ENCODE data around the gene KIF2C. TPM values are rescaled to one million over a fixed set of nuclear protein-coding genes. Genes with fewer than 3 reads are reported as not detected.

The KIF2C gene
- total RNA-seq = 6.5 TPM

GRCh38 chr1:44739307-44740178, at the start of gene KIF2C:
TSS of gene KIF2C (plus strand) at chr1:44739837. CDS start at chr1:44739933, 96 bp downstream.

DNA sequence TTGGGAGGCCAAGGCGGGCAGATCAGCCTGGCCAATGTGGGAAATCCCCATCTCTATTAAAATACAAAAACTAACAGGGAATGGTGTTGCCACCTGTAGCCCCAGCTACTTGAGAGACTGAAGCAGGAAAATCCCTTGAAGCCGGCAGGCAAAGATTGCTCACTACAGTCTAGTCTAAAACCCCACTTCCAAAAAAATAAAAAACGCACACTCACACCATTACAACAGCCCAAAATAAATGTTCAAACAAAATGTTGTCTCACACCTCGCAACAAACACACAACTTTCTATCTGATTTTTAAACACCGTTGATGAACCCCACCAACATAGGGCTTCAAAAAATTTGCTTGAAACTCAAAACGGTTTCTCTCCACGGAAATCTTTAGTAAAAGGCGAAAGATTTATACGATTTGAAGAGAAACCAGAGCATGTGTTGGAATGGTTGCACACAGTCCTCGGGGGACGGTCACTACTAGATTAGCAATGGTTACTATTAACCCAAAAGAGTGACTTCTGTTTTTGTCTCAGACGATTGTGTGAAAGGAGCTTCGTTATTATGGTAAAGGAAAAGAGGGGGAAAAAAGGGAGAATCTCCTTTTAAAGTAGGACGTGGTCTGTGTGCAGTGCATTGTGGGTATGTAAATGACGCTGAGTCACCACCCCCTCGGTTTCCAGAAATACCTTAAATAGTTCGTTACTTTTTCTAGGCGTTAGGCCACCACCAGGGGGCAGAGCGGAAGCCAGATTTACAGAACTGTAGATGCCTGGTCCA, 8.7 kb upstream of the KIF2C start, which contains the start of gene RNU5D-1:
TSS of gene RNU5D-1 (minus strand) at position 430 of the 772 bp plus-strand sequence.

GRCh38 chr1:44775078-44775929, 35.7 kb downstream of the KIF2C start, which contains the start of gene RPS8:
TSS of gene RPS8 (plus strand) at chr1:44775540. CDS start at chr1:44775597, 57 bp downstream.

DNA sequence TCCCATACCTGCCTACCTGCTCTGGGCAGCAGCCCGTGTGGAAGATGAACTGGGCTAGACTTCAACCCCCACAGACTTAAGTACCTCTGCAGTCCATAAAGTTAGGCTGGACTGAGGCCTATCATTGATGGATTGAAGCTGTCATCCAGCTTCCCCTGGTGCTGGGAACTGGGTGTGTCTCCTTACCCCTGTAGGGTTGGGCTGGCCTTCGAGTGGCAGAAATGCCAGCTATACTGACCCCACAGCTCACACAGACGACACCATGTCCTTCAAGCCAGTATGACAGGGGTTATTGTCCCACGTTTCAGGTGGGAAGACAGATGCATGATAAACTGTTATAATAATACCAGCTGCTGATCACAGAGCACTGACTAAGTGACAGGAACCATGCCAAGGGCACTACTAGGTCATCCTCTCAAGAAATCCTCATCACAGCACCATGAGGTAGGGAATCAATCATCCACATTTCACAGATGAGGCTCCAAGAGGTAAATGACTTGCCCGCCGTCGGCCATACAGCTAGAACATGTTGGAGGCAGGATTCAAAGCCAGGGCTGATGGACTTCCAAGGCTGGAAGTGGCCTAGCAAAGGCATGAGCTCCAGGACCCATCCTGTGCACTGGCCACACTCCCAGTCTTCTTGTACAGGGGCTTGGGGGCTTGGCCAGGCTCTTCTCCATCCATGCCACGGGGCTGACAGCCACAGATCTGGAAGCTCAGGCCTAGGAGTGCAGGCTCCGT, 48.7 kb downstream of the KIF2C start, which contains the start of gene BEST4:
TSS of gene BEST4 (minus strand) at position 51 of the 741 bp plus-strand sequence. CDS start 465 bp downstream, outside the sequence.

GRCh38 chr1:44799770-44800584, 60.3 kb downstream of the KIF2C start, which contains the start of gene PLK3:
TSS of gene PLK3 (plus strand) at chr1:44800377. CDS start at chr1:44800464, 87 bp downstream.

DNA sequence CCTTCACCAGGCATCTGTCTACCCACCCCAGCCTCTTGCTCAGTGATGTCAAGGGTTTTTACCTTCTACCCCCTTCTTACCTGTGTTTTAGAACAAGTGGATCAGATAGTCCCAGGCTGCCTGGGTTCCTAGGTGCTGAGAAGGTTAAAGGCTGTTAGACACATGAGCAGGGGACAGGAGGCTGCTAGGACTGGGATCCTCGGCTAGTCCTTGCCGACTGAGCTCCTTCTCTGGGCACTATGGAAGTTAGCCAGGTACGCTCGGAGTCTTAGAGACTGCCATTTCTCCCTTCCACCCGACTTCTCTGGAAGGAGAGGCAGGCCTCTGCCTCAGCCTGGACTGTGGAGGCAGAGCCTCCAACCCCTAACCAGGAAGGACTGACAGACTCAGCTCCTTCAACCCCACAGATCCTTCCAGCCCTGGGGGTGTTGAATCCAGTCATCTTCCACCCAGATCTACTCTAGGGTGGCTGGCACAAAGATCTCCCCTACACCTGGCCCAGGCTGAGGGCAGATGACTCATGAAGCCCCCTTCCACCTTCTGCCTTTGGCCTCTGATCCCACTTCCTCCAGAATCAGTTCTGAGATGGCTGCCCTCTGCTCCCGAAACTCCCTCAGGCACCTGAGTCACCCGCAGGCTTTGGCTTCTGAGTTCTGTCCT, 67.2 kb downstream of the KIF2C start, which contains the start of gene DYNLT4:
TSS of gene DYNLT4 (minus strand) at position 648 of the 660 bp plus-strand sequence. CDS start 683 bp downstream, outside the sequence.

GRCh38 chr1:44808063-44808937, 68.7 kb downstream of the KIF2C start, which contains the start of gene BTBD19:
TSS of gene BTBD19 (plus strand) at chr1:44808523. CDS start at chr1:44808821, 298 bp downstream.

Other genes starting within 250 kb of the KIF2C start
- gene TMEM53, start 65.4 kb upstream of the KIF2C start, total RNA-seq = 9.2 TPM
- 6.7 TPM for gene ARMH1, start 65.1 kb upstream of the KIF2C start, total RNA-seq
- gene RNU5D-1, start 8.7 kb upstream of the KIF2C start, total RNA-seq = not detected
- gene RPS8, start 35.7 kb downstream of the KIF2C start, total RNA-seq = 1,866 TPM
- not detected for gene BEST4, start 48.3 kb downstream of the KIF2C start, total RNA-seq
- gene PLK3, start 60.5 kb downstream of the KIF2C start, total RNA-seq = 8.0 TPM
- gene DYNLT4, start 67.5 kb downstream of the KIF2C start, total RNA-seq = not detected
- 5.7 TPM for gene BTBD19, start 68.7 kb downstream of the KIF2C start, total RNA-seq
- gene PTCH2, start 103.4 kb downstream of the KIF2C start, total RNA-seq = 4.6 TPM
- 46.6 TPM for gene EIF2B3, start 246.8 kb downstream of the KIF2C start, total RNA-seq